ENCODE measurements around the gene AGRP.
"Not testable (repeated sequence)": the region's sequence is repeated elsewhere in the genome, so short reads cannot be mapped to it uniquely, and the experiment has no call there.

AGRP gene

DNA sequence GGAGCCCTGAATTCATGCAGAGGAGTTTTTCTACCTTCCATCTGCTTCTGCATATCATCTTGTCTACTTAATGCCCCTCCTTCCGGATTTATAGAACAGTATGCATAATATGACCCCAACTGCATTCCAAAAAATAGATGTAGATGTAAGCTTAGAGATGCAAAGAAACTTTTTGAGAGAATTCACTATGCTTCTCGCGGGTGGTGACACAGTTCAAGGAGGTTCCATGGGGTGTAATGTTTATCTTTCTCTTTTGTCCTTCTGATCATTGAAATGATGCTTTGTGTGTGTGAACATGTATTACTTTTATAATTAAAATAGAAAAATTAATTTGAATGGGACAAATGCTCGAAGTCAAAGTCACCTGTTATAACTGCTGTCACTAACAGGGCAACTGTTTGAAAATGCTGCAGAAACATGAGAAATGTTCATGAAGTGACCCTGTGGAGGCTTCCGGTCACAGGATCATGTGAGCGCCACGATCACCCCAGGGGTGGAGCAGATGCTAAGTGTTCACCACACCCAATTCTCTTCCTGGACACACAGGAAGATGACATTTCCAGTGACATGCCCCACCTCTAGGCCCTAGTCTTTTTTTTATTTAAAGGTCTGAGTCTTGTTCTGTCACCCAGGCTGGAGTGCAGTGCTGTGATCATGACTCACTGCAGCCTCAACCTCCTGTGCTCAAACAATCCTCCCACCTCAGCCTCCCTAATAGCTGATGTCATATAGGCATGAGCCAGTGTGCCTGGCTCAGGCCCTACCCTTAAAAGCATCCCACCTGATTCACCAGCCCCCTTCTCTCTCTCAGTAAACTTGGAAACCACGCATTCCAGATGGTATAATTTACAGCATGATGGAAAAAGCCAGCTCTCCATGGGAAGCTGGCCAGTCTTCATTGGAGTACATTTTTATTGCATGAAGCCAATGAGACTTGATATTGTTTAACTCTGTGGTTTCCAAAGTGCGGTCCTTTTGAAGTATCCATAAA lies 21.0 kb upstream of the AGRP start:
- Histone ChIP-seq H3K36me3 (ENCODE audit: control insufficient read depth in 2 of 2, insufficient read depth in 2 of 2, low read length in 2 of 2) (no peaks in the 10 kb centered on the region), H3K9ac (ENCODE audit: low read depth in 1 of 2, low read length in 2 of 2) (no peak overlapping the region), H3K9me3 (ENCODE audit: control insufficient read depth in 2 of 2, low read length in 2 of 2) (no peaks in the 10 kb centered on the region), H3K27me3 (ENCODE audit: control insufficient read depth in 2 of 2, insufficient read depth in 2 of 2, low read length in 2 of 2) (no peaks in the 10 kb centered on the region), H3K27ac (ENCODE audit: low read depth in 2 of 2, low read length in 2 of 2) (peak overlapping the region; percentile 63 to 69), H3K4me3 (ENCODE audit: low read length in 2 of 2) (no peak overlapping the region), H3K4me1 (ENCODE audit: control insufficient read depth in 2 of 2, insufficient read depth in 2 of 2, low read length in 2 of 2) (peaks cover 2 to 4% of the 10 kb centered on the region in 2 donors)

DNA sequence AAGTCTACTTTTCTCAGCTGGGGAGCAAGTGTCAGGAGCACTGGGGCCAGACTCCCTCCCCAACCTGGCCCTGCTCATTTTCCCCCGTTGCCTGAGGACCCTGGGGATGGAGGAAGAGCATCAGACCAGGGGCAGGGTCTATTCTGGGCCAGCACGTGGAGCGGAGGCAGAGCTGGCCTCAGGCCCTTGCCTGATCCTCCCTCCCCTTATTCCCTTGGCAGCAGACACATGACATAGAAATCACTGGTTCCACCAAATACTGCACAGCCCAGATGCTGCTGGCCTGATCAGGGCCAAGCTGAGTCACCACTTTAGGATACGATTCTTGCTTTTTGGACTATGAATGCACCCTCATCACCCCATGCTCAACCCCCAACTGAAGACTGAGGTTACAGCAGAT lies 15.8 kb upstream of the AGRP start:
- Histone ChIP-seq H3K4me3 (ENCODE audit: low read length in 2 of 2) (no peak overlapping the region), H3K27ac (ENCODE audit: low read depth in 2 of 2, low read length in 2 of 2) (no peak overlapping the region), H3K27me3 (ENCODE audit: control insufficient read depth in 2 of 2, insufficient read depth in 2 of 2, low read length in 2 of 2) (no peaks in the 10 kb centered on the region)

DNA sequence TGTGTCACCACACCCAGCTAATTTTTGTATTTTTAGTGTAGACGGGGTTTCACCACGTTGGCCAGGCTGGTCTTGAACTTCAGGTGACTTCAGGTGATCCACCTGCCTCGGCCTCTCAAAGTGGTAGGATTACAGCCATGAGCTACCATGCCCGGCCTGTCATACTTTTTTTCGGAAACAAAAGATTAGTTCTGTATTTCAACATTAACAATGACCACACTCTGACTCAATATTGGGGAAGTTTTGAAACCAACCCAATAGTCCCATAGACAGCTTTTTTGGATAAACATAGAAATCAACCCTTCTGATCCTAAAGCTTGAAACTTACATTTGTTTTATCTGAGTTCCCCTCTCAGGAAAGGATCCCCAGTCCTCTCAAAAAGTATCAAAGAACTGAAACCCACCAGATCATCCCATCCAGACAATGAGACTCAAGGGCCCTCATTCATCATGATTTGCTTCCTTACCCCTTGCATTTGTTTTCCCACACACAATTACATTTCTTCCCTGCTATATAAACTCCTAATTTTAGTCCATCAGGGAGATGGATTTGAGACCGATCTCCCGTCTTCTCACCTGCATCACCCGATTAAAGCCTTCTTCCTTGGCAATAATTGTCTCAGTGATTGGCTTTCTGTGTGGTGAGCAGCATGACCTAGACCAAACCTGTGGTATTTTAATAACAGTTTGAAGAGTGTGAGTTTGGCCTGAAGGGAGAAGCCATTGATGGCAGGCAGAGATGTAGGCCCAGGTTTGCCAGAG lies 7.2 kb upstream of the AGRP start:
- Histone ChIP-seq H3K27me3 (ENCODE audit: control insufficient read depth in 2 of 2, insufficient read depth in 2 of 2, low read length in 2 of 2) (no peaks in the 10 kb centered on the region), H3K27ac (ENCODE audit: low read depth in 2 of 2, low read length in 2 of 2) (peak overlapping the region in 1 of 2 donors; percentile 69), H3K36me3 (ENCODE audit: control insufficient read depth in 2 of 2, insufficient read depth in 2 of 2, low read length in 2 of 2) (no peaks in the 10 kb centered on the region), H3K9ac (ENCODE audit: low read depth in 1 of 2, low read length in 2 of 2) (no peak overlapping the region), H3K9me3 (ENCODE audit: control insufficient read depth in 2 of 2, low read length in 2 of 2) (no peaks in the 10 kb centered on the region), H3K4me1 (ENCODE audit: control insufficient read depth in 2 of 2, insufficient read depth in 2 of 2, low read length in 2 of 2) (peaks cover 2 to 7% of the 10 kb centered on the region in 2 donors), H3K4me3 (ENCODE audit: low read length in 2 of 2) (no peak overlapping the region)

More for the DNA sequence above, 15.8 kb upstream of the AGRP start:
- Histone ChIP-seq H3K9me3 (ENCODE audit: control insufficient read depth in 2 of 2, low read length in 2 of 2) (no peaks in the 10 kb centered on the region), H3K36me3 (ENCODE audit: control insufficient read depth in 2 of 2, insufficient read depth in 2 of 2, low read length in 2 of 2) (no peaks in the 10 kb centered on the region), H3K9ac (ENCODE audit: low read depth in 1 of 2, low read length in 2 of 2) (no peak overlapping the region), H3K4me1 (ENCODE audit: control insufficient read depth in 2 of 2, insufficient read depth in 2 of 2, low read length in 2 of 2) (no peaks in the 10 kb centered on the region)

DNA sequence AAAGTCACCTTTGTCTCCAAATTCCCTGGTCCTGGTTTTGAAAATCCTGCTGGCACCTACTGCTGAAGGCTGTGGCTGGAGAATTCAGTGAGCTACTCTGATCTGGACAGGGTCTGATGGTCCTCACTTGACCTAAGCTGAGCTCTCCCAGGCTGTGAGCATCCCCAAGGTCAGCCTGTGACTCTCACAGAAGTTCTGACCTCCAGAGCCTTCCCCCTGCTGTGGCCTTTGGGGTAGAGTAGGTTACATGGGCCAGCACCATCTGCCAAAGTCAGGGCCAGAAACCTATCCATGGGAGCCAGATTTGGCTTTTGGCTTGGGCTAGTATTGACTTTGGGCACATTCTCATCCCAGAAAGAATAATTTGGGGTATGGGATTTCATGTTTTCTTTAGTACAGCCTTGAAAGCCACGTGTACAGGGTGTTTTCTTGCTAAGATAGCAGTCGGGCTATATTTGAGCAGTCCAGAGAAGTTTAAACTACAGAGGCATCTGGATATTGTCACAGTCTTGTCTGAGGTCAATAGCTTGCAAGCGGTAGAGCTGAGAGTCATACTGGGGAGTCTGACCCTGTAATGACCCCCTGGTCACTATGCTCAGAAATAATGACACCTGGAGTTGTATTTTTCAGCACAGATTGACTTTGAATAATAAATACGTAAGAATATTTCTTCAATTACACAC lies 6.2 kb upstream of the AGRP start:
- Histone ChIP-seq H3K27me3 (ENCODE audit: control insufficient read depth in 2 of 2, insufficient read depth in 2 of 2, low read length in 2 of 2) (no peaks in the 10 kb centered on the region), H3K9ac (ENCODE audit: low read depth in 1 of 2, low read length in 2 of 2) (no peak overlapping the region), H3K27ac (ENCODE audit: low read depth in 2 of 2, low read length in 2 of 2) (peak overlapping the region in 1 of 2 donors; percentile 69), H3K4me3 (ENCODE audit: low read length in 2 of 2) (no peak overlapping the region), H3K36me3 (ENCODE audit: control insufficient read depth in 2 of 2, insufficient read depth in 2 of 2, low read length in 2 of 2) (peaks cover 2 to 3% of the 10 kb centered on the region in 2 donors), H3K9me3 (ENCODE audit: control insufficient read depth in 2 of 2, low read length in 2 of 2) (no peaks in the 10 kb centered on the region), H3K4me1 (ENCODE audit: control insufficient read depth in 2 of 2, insufficient read depth in 2 of 2, low read length in 2 of 2) (peaks cover 2 to 7% of the 10 kb centered on the region in 2 donors)

DNA sequence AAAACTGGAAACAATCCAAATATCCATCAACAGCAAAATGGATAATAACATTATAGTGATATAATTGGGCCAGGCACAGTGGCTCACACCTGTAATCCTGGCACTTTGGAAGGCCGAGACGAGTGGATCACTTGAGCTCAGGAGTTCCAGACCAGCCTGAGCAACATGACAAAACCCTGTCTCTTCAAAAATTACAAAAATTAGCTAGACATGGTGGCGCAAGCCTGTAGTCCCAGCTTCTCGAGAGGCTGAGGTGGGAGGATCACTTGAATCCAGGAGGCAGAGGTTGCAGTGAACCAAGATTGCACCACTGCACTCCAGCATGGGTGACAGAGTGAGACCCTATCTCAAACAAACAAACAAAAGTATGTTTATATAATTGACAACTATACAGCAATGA lies 4.2 kb upstream of the AGRP start:
- peaks cover 2 to 10% of the 10 kb centered on the region in 2 donors for H3K4me1 ChIP-seq (ENCODE audit: control insufficient read depth in 2 of 2, insufficient read depth in 2 of 2, low read length in 2 of 2)
- H3K36me3 ChIP-seq (ENCODE audit: control insufficient read depth in 2 of 2, insufficient read depth in 2 of 2, low read length in 2 of 2); H3K27ac ChIP-seq (ENCODE audit: low read depth in 2 of 2, low read length in 2 of 2); H3K4me3 ChIP-seq (ENCODE audit: low read length in 2 of 2); H3K9me3 ChIP-seq (ENCODE audit: control insufficient read depth in 2 of 2, low read length in 2 of 2); H3K9ac ChIP-seq (ENCODE audit: low read depth in 1 of 2, low read length in 2 of 2); H3K27me3 ChIP-seq (ENCODE audit: control insufficient read depth in 2 of 2, insufficient read depth in 2 of 2, low read length in 2 of 2): not testable (repeated sequence)

DNA sequence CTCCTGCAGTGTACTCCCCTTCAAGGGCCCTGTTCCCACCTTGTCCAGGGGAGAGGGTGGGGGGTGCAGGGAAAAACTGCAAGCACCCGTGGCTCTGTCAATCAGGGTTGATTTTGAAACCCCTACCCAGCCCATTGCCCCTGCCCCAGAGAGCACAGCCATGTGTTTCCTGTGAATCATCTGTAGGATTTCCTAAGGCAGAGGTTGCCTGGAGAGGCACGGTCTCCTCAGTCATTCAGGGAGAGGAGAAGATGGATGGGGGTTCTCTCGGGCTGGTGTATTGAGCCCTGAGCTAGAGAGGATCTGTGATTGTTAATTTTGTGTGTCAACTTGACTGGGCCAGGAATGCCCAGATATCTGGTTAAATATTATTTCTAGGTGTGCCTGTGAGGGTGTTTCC lies 3.5 kb upstream of the AGRP start:
- Histone ChIP-seq H3K9me3 (ENCODE audit: control insufficient read depth in 2 of 2, low read length in 2 of 2) (no peaks in the 10 kb centered on the region), H3K36me3 (ENCODE audit: control insufficient read depth in 2 of 2, insufficient read depth in 2 of 2, low read length in 2 of 2) (peaks cover 2 to 9% of the 10 kb centered on the region in 2 donors), H3K27ac (ENCODE audit: low read depth in 2 of 2, low read length in 2 of 2) (no peak overlapping the region), H3K27me3 (ENCODE audit: control insufficient read depth in 2 of 2, insufficient read depth in 2 of 2, low read length in 2 of 2) (no peaks in the 10 kb centered on the region), H3K4me3 (ENCODE audit: low read length in 2 of 2) (no peak overlapping the region), H3K9ac (ENCODE audit: low read depth in 1 of 2, low read length in 2 of 2) (no peak overlapping the region), H3K4me1 (ENCODE audit: control insufficient read depth in 2 of 2, insufficient read depth in 2 of 2, low read length in 2 of 2) (peaks cover 5 to 18% of the 10 kb centered on the region in 2 donors)

DNA sequence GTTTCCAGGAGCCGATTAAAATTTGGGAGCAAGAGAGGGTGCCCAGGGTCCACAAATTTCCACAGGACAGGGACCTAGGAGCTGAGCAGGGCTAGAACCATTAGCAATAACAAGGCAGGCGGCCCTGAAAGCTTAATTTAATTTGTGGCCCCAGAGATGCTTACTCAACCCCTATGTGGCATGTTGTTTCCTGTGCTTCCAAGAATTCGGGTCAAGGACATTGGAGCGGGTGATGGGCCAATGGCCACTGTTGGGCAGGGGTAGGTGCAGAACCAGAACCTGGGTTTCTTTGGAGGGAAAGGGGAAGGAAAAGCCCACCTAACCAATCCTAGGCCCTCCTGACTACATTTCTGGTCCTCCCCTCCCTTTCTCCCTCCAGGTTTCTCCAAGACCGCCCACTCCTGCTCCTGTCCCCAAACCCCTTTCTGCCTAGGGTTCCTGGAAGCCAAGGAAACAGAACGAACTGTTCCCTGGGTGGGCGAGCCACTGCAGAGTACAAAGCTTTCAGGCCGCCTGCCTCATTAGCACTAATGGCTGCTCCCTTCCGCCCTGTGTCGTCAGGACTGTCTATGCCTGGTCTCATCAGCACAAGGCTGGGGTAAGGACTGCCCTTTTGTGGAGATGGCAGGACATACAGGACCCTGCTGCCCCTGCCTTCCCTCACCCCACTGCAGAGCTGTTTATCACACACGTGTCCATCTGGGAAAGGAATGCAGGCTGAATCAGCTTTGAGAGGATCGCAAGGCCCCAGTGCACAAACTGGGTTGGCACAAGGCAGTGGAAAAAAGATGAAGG lies 581 bp upstream of the AGRP start:
- no peaks in the 10 kb centered on the region for H3K27me3 ChIP-seq (ENCODE audit: control insufficient read depth in 2 of 2, insufficient read depth in 2 of 2, low read length in 2 of 2)
- H3K36me3 ChIP-seq (ENCODE audit: control insufficient read depth in 2 of 2, insufficient read depth in 2 of 2, low read length in 2 of 2) = peaks cover 2 to 9% of the 10 kb centered on the region in 2 donors
- H3K9me3 ChIP-seq (ENCODE audit: control insufficient read depth in 2 of 2, low read length in 2 of 2) = no peaks in the 10 kb centered on the region
- H3K9ac ChIP-seq (ENCODE audit: low read depth in 1 of 2, low read length in 2 of 2) = no peak overlapping the region
- H3K4me3 ChIP-seq (ENCODE audit: low read length in 2 of 2) = no peak overlapping the region
- H3K27ac ChIP-seq (ENCODE audit: low read depth in 2 of 2, low read length in 2 of 2) = no peak overlapping the region
- H3K4me1 ChIP-seq (ENCODE audit: control insufficient read depth in 2 of 2, insufficient read depth in 2 of 2, low read length in 2 of 2) = peaks cover 5 to 18% of the 10 kb centered on the region in 2 donors

DNA sequence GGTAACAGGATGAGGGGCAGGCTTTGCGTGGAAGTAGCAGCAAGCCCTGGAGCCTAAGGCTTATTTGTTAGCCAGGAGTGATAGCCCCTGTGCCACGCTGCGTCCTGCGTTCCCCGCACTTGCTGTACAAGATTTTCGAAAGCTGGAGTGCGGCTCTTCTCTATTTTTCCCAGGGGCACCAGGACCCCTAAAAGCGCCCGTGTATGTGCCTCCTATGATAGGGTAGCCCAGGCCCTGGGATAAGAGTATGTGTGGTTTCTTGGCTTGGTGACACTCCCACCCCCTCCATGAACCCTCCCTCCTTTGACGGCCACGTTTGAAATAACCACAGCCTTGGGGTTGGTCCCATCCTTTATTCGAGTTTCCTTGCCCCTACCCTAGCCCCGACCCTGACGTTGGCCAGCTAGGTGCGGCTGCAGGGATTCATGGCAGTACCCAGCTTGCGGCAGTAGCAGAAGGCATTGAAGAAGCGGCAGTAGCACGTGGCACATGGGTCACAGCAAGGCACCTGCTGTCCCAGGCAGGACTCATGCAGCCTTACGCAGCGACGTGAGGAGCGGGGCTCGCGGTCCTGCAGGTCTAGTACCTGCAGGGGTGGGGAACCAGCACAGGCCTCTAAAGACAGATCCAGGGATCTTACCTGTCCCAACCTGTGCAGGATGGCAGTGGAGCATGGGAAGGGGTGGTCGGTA lies 968 bp downstream of the AGRP start:
- Histone ChIP-seq H3K4me1 (ENCODE audit: control insufficient read depth in 2 of 2, insufficient read depth in 2 of 2, low read length in 2 of 2) (peaks cover 5 to 20% of the 10 kb centered on the region in 2 donors), H3K27me3 (ENCODE audit: control insufficient read depth in 2 of 2, insufficient read depth in 2 of 2, low read length in 2 of 2) (no peaks in the 10 kb centered on the region), H3K27ac (ENCODE audit: low read depth in 2 of 2, low read length in 2 of 2) (peak overlapping the region in 1 of 2 donors; percentile 90), H3K4me3 (ENCODE audit: low read length in 2 of 2) (peak overlapping the region; percentile 88 to 96), H3K36me3 (ENCODE audit: control insufficient read depth in 2 of 2, insufficient read depth in 2 of 2, low read length in 2 of 2) (peaks cover 2 to 9% of the 10 kb centered on the region in 2 donors), H3K9me3 (ENCODE audit: control insufficient read depth in 2 of 2, low read length in 2 of 2) (no peaks in the 10 kb centered on the region), H3K9ac (ENCODE audit: low read depth in 1 of 2, low read length in 2 of 2) (peak overlapping the region; percentile 91 to 93)

All from mucosa of rectum (tissue), 2 donors.